Transverse colon (tissue), 4 donors: ENCODE measurements around the gene PRSS38. TPM values are rescaled to one million over a fixed set of nuclear protein-coding genes. Genes with fewer than 3 reads are reported as not detected.

Experiments used
- DNase-seq: peaks from one replicate; pipeline ENCODE4 v3.0.0-alpha.2; 2019
- H3K27ac ChIP-seq, 4 donors: fragments of 200-600 bp; sonication (generic); 2 replicates each; pipeline ENCODE4 v1.5.1; 2016 to 2018; ENCODE audit warnings: inconsistent platforms in 4 of 4
- H3K27me3 ChIP-seq: fragments of 200-600 bp; sonication (generic); 2 replicates; pipeline ENCODE4 v1.5.1; 2017; ENCODE audit warnings: inconsistent platforms
- H3K36me3 ChIP-seq, 4 donors: fragments of 200-600 bp; sonication (generic); 2 replicates each; pipeline ENCODE4 v1.5.1; 2017 to 2019; ENCODE audit warnings: inconsistent platforms in 4 of 4
- H3K4me1 ChIP-seq, 4 donors: fragments of 200-600 bp; sonication (generic); 2 replicates each; pipeline ENCODE4 v1.5.1; 2017 to 2020; ENCODE audit warnings: inconsistent platforms in 4 of 4
- H3K4me3 ChIP-seq, 4 donors: fragments of 200-600 bp; sonication (generic); 1 replicate in 1 of 4; 2 replicates in 3 of 4; pipeline versions ENCODE4 v1.5.1 to v1.6.1; 2017 to 2019; ENCODE audit warnings: inconsistent platforms in 4 of 4
- H3K9me3 ChIP-seq, 2 donors: fragments of 200-600 bp; sonication (generic); 2 replicates each; pipeline ENCODE4 v1.5.1; 2017 to 2019; ENCODE audit warnings: inconsistent platforms in 2 of 2
- CTCF ChIP-seq, 5 experiments: fragments of 200-600 bp in 3 of 5; fragments of 450-650 bp in 2 of 5; sonication (generic) in 3 of 5; IDR thresholded peaks; 1 replicate in 2 of 5; 2 replicates in 3 of 5; pipeline ENCODE4 v1.5.1; 2016 to 2017; ENCODE audit warnings: antibody characterized with exemption in 5 of 5, inconsistent platforms in 3 of 5, mild to moderate bottlenecking in 2 of 5, moderate library complexity in 1 of 5
- EP300 ChIP-seq: sonication (generic); formaldehyde crosslinking; IDR thresholded peaks from one replicate; pipeline ENCODE4 v1.6.1; 2017; ENCODE audit warnings: antibody characterized with exemption, low read depth
- POLR2A ChIP-seq: fragments of 450-650 bp; IDR thresholded peaks from one replicate; pipeline ENCODE4 v1.6.1; 2016; ENCODE audit warnings: antibody characterized with exemption, mild to moderate bottlenecking, moderate library complexity
- POLR2AphosphoS5 ChIP-seq, 3 donors: sonication (generic); formaldehyde crosslinking; IDR thresholded peaks; one replicate each; pipeline ENCODE4 v1.6.1; 2016; ENCODE audit warnings: antibody characterized with exemption in 3 of 3
- WGBS, 2 donors: methylation state at CpG; one replicate each; pipeline ENCODE4 v1.1.5; 2018; ENCODE audit warnings: low coverage in 1 of 2; 5-methylcytosine and 5-hydroxymethylcytosine counted together
- in situ Hi-C, 4 donors: fragments of 200-750 bp; cut with MboI; loops; one replicate each; pipeline versions ENCODE4 v1.15.0 to v1.15.1; 2017; ENCODE audit warnings: low sequenced_read_pairs in 3 of 4, low pct_ligation_motif_present in 1 of 4, low pct_unique_long_range_greater_than_20kb in 1 of 4
- intact Hi-C: fragments of 100-400 bp; cut with DNase I; formaldehyde crosslinking; loops from one replicate; pipeline ENCODE4 v1.15.1; 2023; ENCODE audit warnings: low total_unique reads
- total RNA-seq, 4 donors: library from RNA; depleted of rRNA; stranded (reverse); fragments of >200 nt; gene quantifications; one replicate each; pipeline ENCODE4 v1.1.0, GENCODE V29; 2016

PRSS38 gene
- total RNA-seq, 4 donors from 2014 or later, result not detected

GRCh38 chr1:227770812-227771211, 44.7 kb upstream of the PRSS38 start:
- H3K4me3 ChIP-seq, result no peak overlapping the region
- intact Hi-C loops, result no loop called here
- H3K27ac ChIP-seq, result no peak overlapping the region
- DNase-seq, result no peak
- H3K9me3 ChIP-seq, result no peaks in the 10 kb centered on the region
- WGBS, 2 donors, result 94 to 97% methylated on average over 5 to 13 of the region's 13 CpGs
- H3K4me1 ChIP-seq, result peaks cover 0 to 4% (median 2%) of the 10 kb centered on the region in 4 donors
- no peaks in the 10 kb centered on the region for H3K27me3 ChIP-seq
- in situ Hi-C loops, result loop anchor here in 1 of 4 donors (25.0 kb wide), 1 partner anchor 166 kb away; the partner anchor contains the start of gene WNT9A
- TF ChIP-seq POLR2A, result no peak
- no peak for TF ChIP-seq CTCF (IDR thresholded peaks at IDR 0.05)
- TF ChIP-seq EP300, result no peak
- no peak for TF ChIP-seq POLR2AphosphoS5 (IDR thresholded peaks at IDR 0.05)
- H3K36me3 ChIP-seq, result peaks cover 0 to 5% (median 0%) of the 10 kb centered on the region in 4 donors

DNA sequence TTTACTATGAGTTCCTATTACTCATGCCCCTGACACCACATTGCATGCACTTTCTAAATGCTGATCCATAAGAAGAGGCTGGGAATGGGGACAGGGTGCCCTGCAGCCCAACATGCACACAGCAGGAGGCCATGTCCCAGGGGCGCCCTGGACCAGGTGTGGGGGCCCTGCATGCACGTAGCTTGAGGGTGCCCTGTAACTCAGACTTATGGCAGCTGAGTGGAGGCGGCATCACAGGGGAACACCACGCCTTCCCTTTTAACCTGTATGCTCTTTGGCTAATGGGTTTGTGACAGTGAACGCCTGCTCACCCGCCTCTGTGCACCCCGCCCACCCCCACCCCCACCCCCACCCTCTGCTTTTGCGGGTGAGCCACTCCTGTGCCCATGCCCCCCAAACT, 44.1 kb upstream of the PRSS38 start:
- WGBS, 2 donors, result 92% methylated on average over 8 of the region's 8 CpGs; no CpG with 5 or more reads in 1 of the 2 donors
- in situ Hi-C loops, result loop anchor here in 1 of 4 donors (25.0 kb wide), 1 partner anchor 166 kb away; the partner anchor contains the start of gene WNT9A

DNA sequence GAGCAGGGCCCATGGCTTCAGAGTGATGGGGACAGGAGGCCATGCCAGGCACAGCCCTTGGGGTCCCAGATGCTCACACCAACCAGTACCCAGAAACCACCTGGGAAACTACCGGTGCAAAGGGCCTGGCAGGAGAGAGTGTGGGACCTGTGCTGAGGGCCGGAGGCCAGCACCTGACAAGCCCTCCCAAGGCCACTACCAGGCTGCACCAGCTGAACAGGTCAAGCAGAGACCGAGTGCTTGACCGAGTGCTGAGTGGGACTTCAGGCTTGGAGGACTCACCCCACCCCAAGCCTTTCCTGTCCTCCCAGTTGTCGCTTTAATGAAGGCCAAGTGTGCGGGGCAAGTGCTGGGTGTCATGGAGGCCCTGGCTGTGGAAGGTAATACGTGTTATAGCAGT, 43.7 kb upstream of the PRSS38 start:
- 90% methylated on average over 7 of the region's 7 CpGs; no CpG with 5 or more reads in 1 of the 2 donors for WGBS, 2 donors
- Histone ChIP-seq H3K4me3 (no peak overlapping the region), H3K4me1 (peaks cover 0 to 4% (median 0%) of the 10 kb centered on the region in 4 donors), H3K27me3 (no peaks in the 10 kb centered on the region), H3K9me3 (no peaks in the 10 kb centered on the region), H3K36me3 (peaks cover 0 to 5% (median 0%) of the 10 kb centered on the region in 4 donors), H3K27ac (no peak overlapping the region)
- TF ChIP-seq POLR2AphosphoS5 (IDR thresholded peaks at IDR 0.05) (no peak), POLR2A (no peak), CTCF (IDR thresholded peaks at IDR 0.05) (no peak), EP300 (no peak)
- in situ Hi-C loops, result loop anchor here in 1 of 4 donors (25.0 kb wide), 1 partner anchor 166 kb away; the partner anchor contains the start of gene WNT9A
- intact Hi-C loops, result no loop called here
- DNase-seq, result no peak

More for the DNA sequence above, 44.1 kb upstream of the PRSS38 start:
- H3K27ac ChIP-seq, result no peak overlapping the region
- H3K27me3 ChIP-seq, result no peaks in the 10 kb centered on the region
- intact Hi-C loops, result no loop called here
- H3K36me3 ChIP-seq, result peaks cover 0 to 5% (median 0%) of the 10 kb centered on the region in 4 donors
- TF ChIP-seq POLR2AphosphoS5 (IDR thresholded peaks at IDR 0.05), result no peak
- TF ChIP-seq EP300, result no peak
- no peak for TF ChIP-seq CTCF (IDR thresholded peaks at IDR 0.05)
- TF ChIP-seq POLR2A, result no peak
- no peaks in the 10 kb centered on the region for H3K9me3 ChIP-seq
- no peak overlapping the region for H3K4me3 ChIP-seq
- peaks cover 0 to 4% (median 0%) of the 10 kb centered on the region in 4 donors for H3K4me1 ChIP-seq
- DNase-seq, result no peak

DNA sequence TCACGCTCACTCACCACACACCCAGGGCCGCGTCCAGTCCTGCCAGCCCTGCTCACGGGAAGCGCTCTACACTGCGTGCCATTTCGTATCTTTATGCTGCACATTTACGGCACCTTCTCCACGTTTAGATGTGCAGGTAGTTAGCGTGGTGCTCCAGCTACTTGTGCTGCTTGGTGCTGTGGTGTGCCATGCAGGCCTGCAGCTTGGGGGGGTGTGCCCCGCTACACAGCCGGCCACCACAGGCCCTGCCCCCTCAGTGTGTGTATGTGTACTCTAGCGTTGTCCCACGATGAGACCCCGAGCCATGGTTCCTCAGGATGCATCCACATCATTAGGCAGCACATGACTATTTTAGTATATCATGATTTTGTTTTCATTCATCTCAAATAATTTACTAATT, 41.9 kb upstream of the PRSS38 start:
- no peak for TF ChIP-seq CTCF (IDR thresholded peaks at IDR 0.05)
- TF ChIP-seq POLR2AphosphoS5 (IDR thresholded peaks at IDR 0.05), result no peak
- no peak for TF ChIP-seq POLR2A
- TF ChIP-seq EP300, result no peak
- Histone ChIP-seq H3K27me3 (no peaks in the 10 kb centered on the region), H3K4me3 (no peak overlapping the region), H3K9me3 (no peaks in the 10 kb centered on the region), H3K36me3 (no peaks in the 10 kb centered on the region), H3K27ac (no peak overlapping the region), H3K4me1 (peaks cover 0 to 4% (median 0%) of the 10 kb centered on the region in 4 donors)
- intact Hi-C loops (no loop called here), in situ Hi-C loops (loop anchor here in 1 of 4 donors (25.0 kb wide), 1 partner anchor 164 kb away; the partner anchor contains the start of gene WNT9A)
- 93% methylated on average over 15 of the region's 15 CpGs; no CpG with 5 or more reads in 1 of the 2 donors for WGBS, 2 donors
- no peak for DNase-seq
